ENCODE data around the gene CNFN.

Gene CNFN

GRCh38 chr19:42361545-42361910 is 28.6 kb downstream of the CNFN start:
- no peak for TF ChIP-seq CTCF (IDR thresholded peaks at IDR 0.05; ENCODE audit: insufficient read depth, low read depth, low read length, missing control alignments)
- no peak for DNase-seq (ENCODE audit: low read depth)
- H3K4me3 ChIP-seq (ENCODE audit: low read length) = no peak overlapping the region

GRCh38 chr19:42360787-42361544 is 29.1 kb downstream of the CNFN start:
- no peak for TF ChIP-seq CTCF (IDR thresholded peaks at IDR 0.05; ENCODE audit: insufficient read depth, low read depth, low read length, missing control alignments)
- H3K4me3 ChIP-seq (ENCODE audit: low read length) = no peak overlapping the region
- DNase-seq (ENCODE audit: low read depth) = no peak

- no peak overlapping the region for H3K4me3 ChIP-seq (ENCODE audit: low read length)
- DNase-seq (ENCODE audit: low read depth) = no peak
- TF ChIP-seq CTCF (IDR thresholded peaks at IDR 0.05; ENCODE audit: insufficient read depth, low read depth, low read length, missing control alignments) = no peak
These were observed 32.8 kb downstream of the CNFN start for GRCh38 chr19:42357290-42357689.

- no peak overlapping the region for H3K4me3 ChIP-seq (ENCODE audit: low read length)
- no peak for TF ChIP-seq CTCF (IDR thresholded peaks at IDR 0.05; ENCODE audit: insufficient read depth, low read depth, low read length, missing control alignments)
These were observed 33.4 kb downstream of the CNFN start for GRCh38 chr19:42356686-42357085.

GRCh38 chr19:42355896-42356295 is 34.2 kb downstream of the CNFN start:
- H3K4me3 ChIP-seq (ENCODE audit: low read length) = no peak overlapping the region
- no peak for TF ChIP-seq CTCF (IDR thresholded peaks at IDR 0.05; ENCODE audit: insufficient read depth, low read depth, low read length, missing control alignments)
- no peak for DNase-seq (ENCODE audit: low read depth)

More at GRCh38 chr19:42356686-42357085, 33.4 kb downstream of the CNFN start:
- DNase-seq (ENCODE audit: low read depth) = no peak

- no peak overlapping the region for H3K4me3 ChIP-seq (ENCODE audit: low read length)
- DNase-seq (ENCODE audit: low read depth) = no peak
- no peak for TF ChIP-seq CTCF (IDR thresholded peaks at IDR 0.05; ENCODE audit: insufficient read depth, low read depth, low read length, missing control alignments)
These were observed 36.6 kb downstream of the CNFN start for GRCh38 chr19:42353341-42354015.

Measured in epithelial cell of esophagus (primary cell).